GM18520 (cell line): ENCODE results near the gene GINS2.

Experiments used
- ATAC-seq: cut with Tn5 transposase; IDR thresholded peaks from one replicate; pipeline ENCODE4 v1.9.1; 2021; ENCODE audit not compliant: unreplicated experiment

The GINS2 gene

DNA sequence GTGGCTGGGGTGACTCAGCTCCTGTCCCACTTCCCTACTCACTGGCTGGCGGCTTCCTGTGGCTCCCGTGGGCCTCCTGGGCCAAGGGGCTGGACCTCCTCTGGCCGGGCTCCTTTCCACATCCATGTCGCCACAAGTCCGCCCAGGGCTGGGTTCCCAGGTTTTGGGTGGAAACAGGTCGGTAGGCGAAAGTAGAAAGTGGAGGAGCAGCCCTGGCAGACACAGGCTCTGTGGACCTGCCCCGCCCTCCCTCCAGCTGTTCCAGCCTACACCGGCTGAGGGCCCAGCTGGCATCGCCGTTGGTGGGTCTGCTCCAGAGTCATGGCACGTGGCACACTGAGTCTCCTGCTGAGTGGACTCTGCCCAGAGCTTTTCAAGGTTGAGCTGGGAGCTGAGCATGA, 47.0 kb downstream of the GINS2 start:
- ATAC-seq: no peak

DNA sequence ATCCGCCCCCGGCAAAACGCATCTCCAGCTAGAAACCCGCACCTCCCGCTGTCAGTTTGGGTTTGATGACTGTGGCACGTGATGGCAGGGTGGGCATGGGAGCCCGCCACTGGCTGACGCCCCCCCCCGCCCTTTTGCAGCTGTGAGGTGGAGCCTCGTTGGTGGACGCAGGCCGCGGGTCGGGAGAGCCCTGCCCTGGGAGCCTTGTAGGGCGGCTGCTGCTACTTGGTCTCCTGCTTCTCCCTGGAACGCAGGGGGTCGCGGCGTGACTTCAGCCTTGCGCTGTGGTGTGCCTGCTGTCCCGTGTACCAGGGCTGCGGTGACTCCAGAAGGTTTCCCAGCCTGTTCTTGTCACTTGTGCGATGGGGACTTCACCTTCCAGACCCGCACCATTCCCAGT, 47.4 kb downstream of the GINS2 start:
- no peak for ATAC-seq

DNA sequence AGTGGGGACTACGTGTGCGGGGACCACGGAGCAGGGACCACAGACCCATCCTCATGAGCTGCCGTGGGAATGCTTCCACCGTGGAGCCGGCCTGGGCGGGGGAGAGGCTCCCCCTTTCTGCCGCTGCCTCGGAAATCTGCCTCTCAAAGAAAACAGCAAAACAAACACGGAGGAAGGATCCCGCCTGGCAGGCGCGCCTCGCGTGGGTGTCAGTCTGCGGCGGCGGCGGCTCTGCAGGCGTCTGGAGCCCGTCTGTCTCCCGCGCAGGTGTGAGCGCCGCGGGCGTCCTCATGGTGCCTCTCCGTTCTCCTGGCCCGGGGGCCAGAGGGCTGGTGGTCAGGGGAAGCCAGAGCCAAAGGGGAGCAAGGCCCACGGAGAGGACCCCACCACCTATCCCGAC, 48.2 kb downstream of the GINS2 start:
- ATAC-seq: no peak

GRCh38 chr16:85640254-85640558, 48.5 kb downstream of the GINS2 start:
- no peak for ATAC-seq

GRCh38 chr16:85639529-85640253, 49.1 kb downstream of the GINS2 start:
- no peak for ATAC-seq

DNA sequence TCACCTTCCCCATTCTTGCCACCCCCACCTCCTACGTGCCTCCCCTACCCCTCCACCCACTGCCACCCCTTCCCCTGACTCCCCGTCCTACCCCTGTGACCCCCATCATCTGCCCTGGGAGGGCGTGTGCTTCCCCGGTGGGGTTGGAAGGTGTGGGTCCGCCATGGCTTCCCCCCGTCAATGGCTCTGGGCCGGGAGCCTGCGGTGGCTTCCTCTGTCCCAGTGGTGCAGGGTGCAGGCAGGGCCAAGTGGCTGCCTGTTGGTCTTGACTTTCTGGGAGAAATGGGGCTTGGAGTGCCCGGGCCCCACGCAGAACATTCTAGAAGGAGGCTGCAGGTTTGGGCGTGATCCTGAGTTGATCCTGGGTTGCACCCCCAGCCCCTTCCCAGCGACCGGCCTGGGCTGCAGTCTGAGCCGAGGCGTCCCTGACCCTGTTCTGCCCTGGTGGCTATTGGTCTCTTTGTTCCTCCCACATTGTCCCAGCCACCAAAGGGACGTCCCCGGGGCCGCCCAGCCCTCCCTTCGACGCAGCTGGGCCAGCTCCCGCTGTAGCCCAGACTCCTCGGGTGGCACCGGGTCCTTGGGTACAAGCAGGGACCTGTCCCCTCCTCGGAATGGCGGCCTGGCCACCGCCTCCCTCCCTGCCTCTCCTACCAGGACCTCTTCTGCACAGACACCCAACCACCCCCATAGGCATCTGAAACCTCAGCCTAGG, 49.9 kb downstream of the GINS2 start:
- no peak for ATAC-seq

DNA sequence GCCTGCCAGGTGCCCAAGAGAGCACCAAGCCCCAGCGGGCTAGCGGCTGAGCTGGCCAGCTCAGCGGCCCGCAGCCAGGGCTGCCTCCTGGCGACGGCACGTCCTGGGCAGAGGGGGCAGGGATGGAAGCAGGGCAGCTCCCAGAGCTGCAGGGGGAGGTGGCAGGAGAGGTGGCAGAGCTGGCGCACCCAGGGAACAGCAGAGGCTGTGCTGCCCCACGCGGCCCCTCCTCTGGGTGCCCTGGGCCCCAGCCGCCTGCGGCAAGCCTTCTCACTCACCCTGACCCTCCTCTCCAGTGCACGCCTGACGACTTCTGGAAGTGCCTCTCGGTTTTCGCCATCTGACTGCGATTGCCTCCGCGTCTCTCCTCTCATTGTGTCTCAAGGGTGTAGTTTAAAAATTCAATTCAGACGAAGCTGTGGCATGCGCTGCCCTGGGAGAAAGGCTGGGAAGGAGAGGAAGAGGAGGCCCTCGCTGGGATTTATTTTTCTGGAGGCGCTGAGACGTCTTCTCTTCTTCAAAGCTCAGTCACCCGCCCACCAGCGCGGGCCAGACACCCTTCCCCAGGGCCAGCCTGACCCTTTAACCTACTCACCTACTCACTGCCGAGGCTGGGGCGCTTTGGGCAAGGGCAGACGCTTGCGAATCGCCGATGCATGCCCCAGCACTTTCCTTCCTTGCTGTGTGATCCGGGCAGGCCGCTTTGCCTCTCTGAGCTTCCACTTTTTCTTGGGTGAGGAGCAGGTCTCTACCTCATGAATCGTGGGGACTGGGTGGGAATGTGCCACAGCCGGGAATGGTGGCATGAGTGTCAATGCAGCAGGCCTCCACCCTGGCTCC, 50.7 kb downstream of the GINS2 start:
- no peak for ATAC-seq

DNA sequence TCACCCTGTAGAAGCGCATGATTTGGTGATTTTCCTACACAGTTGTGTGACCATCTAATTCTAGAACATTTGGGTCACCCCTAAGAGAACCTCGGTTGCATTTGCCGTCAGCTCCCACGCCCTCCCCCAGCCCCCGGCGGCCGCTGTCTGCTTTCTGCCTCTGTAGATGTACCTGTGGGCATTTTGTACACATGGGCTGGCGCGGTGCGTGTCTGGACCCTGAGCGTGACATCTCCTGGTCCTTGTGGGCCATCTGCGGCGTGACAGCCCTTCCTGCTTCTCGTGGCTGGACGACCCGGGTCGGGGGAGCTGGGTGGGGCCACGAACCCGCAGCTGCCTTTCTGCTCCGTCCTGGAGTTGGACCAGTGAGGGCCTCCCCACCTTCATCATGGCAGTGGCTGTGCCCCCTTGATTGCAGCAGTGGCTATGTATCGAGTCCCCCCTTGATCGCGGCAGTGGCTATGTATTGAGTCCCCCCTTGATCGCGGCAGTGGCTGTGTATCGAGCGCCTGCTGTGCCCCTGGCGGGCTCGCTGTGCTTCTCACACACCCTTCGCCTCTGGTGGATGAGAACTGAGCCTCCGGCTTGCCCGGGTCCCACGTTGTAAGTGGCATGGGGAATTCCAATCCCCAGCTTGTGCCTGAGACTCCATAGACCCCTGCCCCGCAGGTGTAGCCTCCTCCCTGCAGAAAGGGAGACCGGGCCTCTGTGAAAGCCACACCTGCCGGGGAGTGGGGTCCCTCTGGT, 51.5 kb downstream of the GINS2 start:
- ATAC-seq: no peak

DNA sequence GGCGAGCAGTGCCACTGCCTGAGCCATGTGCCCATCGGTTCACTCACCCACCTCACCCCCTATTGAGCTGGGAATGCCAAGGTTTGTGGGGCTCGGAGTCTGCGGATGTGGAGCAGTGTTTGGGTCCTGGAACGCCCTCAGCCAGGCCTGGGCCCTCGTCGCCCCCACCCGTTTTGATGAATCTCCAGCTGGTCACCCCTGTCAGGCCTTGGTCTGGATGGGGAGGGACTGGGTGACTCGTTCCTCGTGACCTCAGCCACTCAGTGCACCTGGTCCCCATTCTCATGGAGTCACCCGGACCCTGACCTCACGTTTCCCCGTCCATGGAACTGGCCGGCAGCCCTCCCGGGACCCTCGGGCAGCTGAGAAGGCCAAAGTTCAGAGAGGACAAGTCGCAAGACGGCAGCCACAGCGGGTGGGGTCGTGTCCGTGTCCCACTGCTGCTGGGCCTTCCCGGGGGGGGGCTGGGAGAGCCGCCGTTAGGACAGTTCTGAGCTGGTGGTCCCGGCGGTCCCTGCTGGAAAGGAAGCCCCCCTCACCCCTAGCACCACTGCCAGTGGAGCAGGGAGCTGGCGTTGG, 52.4 kb downstream of the GINS2 start:
- ATAC-seq: no peak

- no peak for ATAC-seq
Observed at GRCh38 chr16:85635545-85636140, 53.1 kb downstream of the GINS2 start.

DNA sequence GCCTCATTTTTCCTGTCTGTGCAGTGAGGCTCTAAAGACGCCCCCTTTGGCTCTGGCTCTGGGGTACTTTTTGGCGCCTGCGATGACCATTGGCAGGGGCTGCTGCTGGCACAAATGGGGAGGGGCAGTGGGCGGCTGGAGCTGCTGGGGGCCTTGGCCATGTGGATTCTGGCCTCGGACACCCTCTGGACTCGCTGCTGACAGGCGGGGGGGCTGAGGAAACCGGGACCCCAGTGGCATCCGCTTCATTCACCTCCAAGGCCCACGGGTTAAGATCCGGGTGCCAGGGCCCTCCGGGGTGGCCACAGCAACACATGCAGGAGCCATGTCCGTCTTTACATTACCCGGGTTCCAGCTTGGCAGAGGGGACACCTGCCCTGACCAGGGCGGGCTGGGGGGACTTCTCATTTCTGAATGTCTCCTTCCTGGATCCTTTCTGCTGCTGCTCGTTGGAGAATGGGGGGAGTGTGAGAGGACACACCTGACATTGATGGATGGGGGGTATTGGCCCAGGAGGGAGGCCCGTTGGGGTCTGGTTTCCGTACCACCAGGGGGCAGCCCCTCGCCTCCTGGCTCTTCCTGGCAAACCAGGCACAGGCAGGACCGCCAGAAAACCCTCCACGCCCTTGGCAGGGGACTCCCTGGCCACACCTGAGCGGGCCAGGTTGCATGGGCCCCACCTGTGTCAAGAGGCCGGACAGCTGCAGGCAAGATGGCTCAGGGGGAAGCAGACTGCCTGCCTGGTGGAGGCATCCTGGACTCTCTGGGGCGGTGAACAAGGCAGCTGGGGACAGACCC, 53.8 kb downstream of the GINS2 start:
- no peak for ATAC-seq

- no peak for ATAC-seq
Observed at GRCh38 chr16:85633888-85634287, 54.9 kb downstream of the GINS2 start.

GRCh38 chr16:85633438-85633743, 55.4 kb downstream of the GINS2 start:
- ATAC-seq: no peak

GRCh38 chr16:85632709-85633437, 55.9 kb downstream of the GINS2 start:
- no peak for ATAC-seq

DNA sequence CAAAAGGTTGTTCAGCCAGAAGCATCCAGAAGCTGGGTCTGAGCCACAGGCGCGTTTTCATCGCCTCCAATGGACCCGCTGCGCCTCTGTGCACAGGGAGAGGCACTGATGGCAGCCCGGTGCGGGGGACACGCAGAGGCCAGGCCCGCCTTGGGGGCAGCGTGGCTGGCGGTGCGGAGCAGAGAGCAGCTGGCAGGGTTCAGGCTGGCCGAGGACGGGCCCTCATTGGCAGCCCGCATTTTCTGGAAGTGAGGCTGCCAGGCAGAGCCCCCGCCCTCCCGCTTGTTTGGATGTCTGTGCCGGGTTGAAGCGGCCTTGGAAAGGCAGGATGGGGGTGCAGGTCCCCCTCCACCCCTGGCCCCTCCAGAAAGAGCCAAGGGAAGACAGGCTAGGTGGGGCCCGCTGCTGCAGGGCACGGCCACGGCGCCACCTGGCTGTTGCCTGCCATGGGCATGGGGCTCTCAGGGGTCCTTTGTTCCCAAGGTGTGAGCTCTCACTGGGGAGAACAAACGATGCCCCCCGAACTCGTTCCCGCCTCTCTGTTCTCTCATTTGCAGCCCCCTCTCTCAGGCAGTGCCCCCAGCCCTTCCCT, 56.9 kb downstream of the GINS2 start:
- ATAC-seq: no peak

GRCh38 chr16:85631230-85631629, 57.5 kb downstream of the GINS2 start:
- no peak for ATAC-seq

- ATAC-seq: no peak
Observed at GRCh38 chr16:85629853-85630252, 58.9 kb downstream of the GINS2 start.

DNA sequence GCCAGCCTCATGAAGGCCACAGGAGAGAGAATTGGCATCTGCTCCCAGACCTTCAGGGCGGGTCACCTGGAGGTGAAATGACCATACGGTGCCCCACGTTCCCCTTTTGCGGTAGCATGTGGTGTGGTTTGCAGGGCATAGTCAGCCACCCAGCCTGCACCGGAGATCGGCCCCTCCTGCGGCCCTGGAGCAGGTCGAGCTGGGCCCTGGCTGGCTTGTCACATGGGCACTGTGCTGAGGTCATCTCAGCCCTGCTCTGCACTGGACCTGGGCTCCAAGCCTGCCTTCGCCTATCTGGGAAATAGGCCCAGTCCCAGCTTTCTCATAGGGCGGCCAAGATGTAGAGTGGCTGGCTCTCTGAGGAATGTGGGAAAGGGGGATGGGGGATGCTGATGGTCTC, 59.4 kb downstream of the GINS2 start:
- no peak for ATAC-seq

- ATAC-seq: no peak
Observed at GRCh38 chr16:85628645-85629044, 60.1 kb downstream of the GINS2 start.
